ENCODE measurements around the gene USP15. TPM values are rescaled to one million over a fixed set of nuclear protein-coding genes. Genes with fewer than 3 reads are reported as not detected.

Gene USP15
- polyA plus RNA-seq, 4 donors: 33.9 to 60.8 (median 54.1) TPM

DNA sequence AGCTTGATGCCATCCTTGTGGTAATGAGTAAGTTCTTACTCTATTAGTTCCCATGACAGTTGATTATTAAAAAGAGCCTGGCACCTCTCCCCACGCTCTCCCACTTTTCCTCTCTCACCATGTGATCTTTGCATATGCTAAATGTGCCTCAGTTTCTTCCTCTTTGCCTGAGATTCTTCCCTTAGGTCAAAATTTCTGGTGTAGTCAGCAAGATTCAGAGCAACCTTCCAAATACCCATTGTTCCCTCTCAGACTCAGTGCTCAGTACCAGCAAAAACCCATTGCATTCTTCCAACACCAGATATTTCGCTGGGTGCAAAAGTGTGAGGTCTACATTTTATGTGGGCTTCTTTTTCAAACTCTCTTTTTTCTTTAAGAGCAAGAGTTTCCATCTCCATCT, 10.8 kb upstream of the USP15 start:
- Histone ChIP-seq H3K36me3 (ENCODE audit: control insufficient read depth in 3 of 3, insufficient read depth in 2 of 3, low read depth in 1 of 3, low read length in 3 of 3) (no peaks in the 10 kb centered on the region), H3K27ac (ENCODE audit: low read depth in 1 of 3, low read length in 2 of 3) (no peak overlapping the region), H3K27me3 (ENCODE audit: control insufficient read depth in 3 of 3, insufficient read depth in 3 of 3, low read length in 3 of 3) (no peaks in the 10 kb centered on the region), H3K4me1 (ENCODE audit: control insufficient read depth in 3 of 3, insufficient read depth in 2 of 3, low read depth in 1 of 3, low read length in 2 of 3) (peaks cover 0 to 5% (median 0%) of the 10 kb centered on the region in 3 donors), H3K9me3 (ENCODE audit: control insufficient read depth in 2 of 2, insufficient read depth in 1 of 2, low read depth in 1 of 2, low read length in 1 of 2) (no peaks in the 10 kb centered on the region), H3K4me3 (ENCODE audit: low read depth in 1 of 3, low read length in 3 of 3) (no peak overlapping the region)
- 86 to 94% (median 93%) methylated on average over 2 of the region's 2 CpGs for WGBS, 3 donors
- no peak for FAIRE-seq
- no peak for DNase-seq

- peak overlapping the region in 1 of 3 donors; percentile 61 for H3K27ac ChIP-seq (ENCODE audit: low read depth in 1 of 3, low read length in 2 of 3)
- no peak overlapping the region for H3K4me3 ChIP-seq (ENCODE audit: low read depth in 1 of 3, low read length in 3 of 3)
- H3K9me3 ChIP-seq (ENCODE audit: control insufficient read depth in 2 of 2, insufficient read depth in 1 of 2, low read depth in 1 of 2, low read length in 1 of 2): no peaks in the 10 kb centered on the region
- H3K27me3 ChIP-seq (ENCODE audit: control insufficient read depth in 3 of 3, insufficient read depth in 3 of 3, low read length in 3 of 3): no peaks in the 10 kb centered on the region
- no peak for DNase-seq
- WGBS, 3 donors: 68 to 79% (median 70%) methylated on average over 3 of the region's 3 CpGs
- no peaks in the 10 kb centered on the region for H3K36me3 ChIP-seq (ENCODE audit: control insufficient read depth in 3 of 3, insufficient read depth in 2 of 3, low read depth in 1 of 3, low read length in 3 of 3)
- H3K4me1 ChIP-seq (ENCODE audit: control insufficient read depth in 3 of 3, insufficient read depth in 2 of 3, low read depth in 1 of 3, low read length in 2 of 3): peaks cover 0 to 5% (median 0%) of the 10 kb centered on the region in 3 donors
- FAIRE-seq: no peak
Observed at GRCh38 chr12:62250671-62251608, 9.3 kb upstream of the USP15 start.

GRCh38 chr12:62251609-62251958, 8.6 kb upstream of the USP15 start:
- Histone ChIP-seq H3K27ac (ENCODE audit: low read depth in 1 of 3, low read length in 2 of 3) (peak overlapping the region in 1 of 3 donors; percentile 61), H3K27me3 (ENCODE audit: control insufficient read depth in 3 of 3, insufficient read depth in 3 of 3, low read length in 3 of 3) (no peaks in the 10 kb centered on the region)
- no peak for FAIRE-seq

GRCh38 chr12:62252576-62252975, 7.6 kb upstream of the USP15 start:
- no peaks in the 10 kb centered on the region for H3K36me3 ChIP-seq (ENCODE audit: control insufficient read depth in 3 of 3, insufficient read depth in 2 of 3, low read depth in 1 of 3, low read length in 3 of 3)
- no peak overlapping the region for H3K27ac ChIP-seq (ENCODE audit: low read depth in 1 of 3, low read length in 2 of 3)
- no peaks in the 10 kb centered on the region for H3K9me3 ChIP-seq (ENCODE audit: control insufficient read depth in 2 of 2, insufficient read depth in 1 of 2, low read depth in 1 of 2, low read length in 1 of 2)
- H3K4me1 ChIP-seq (ENCODE audit: control insufficient read depth in 3 of 3, insufficient read depth in 2 of 3, low read depth in 1 of 3, low read length in 2 of 3): peaks cover 0 to 5% (median 0%) of the 10 kb centered on the region in 3 donors
- H3K27me3 ChIP-seq (ENCODE audit: control insufficient read depth in 3 of 3, insufficient read depth in 3 of 3, low read length in 3 of 3): no peaks in the 10 kb centered on the region
- DNase-seq (no peak), FAIRE-seq (no peak)
- 85 to 95% (median 93%) methylated on average over 4 of the region's 4 CpGs for WGBS, 3 donors
- no peak overlapping the region for H3K4me3 ChIP-seq (ENCODE audit: low read depth in 1 of 3, low read length in 3 of 3)

More at GRCh38 chr12:62251609-62251958, 8.6 kb upstream of the USP15 start:
- no peaks in the 10 kb centered on the region for H3K36me3 ChIP-seq (ENCODE audit: control insufficient read depth in 3 of 3, insufficient read depth in 2 of 3, low read depth in 1 of 3, low read length in 3 of 3)
- no peak for DNase-seq
- no peak overlapping the region for H3K4me3 ChIP-seq (ENCODE audit: low read depth in 1 of 3, low read length in 3 of 3)
- peaks cover 0 to 5% (median 0%) of the 10 kb centered on the region in 3 donors for H3K4me1 ChIP-seq (ENCODE audit: control insufficient read depth in 3 of 3, insufficient read depth in 2 of 3, low read depth in 1 of 3, low read length in 2 of 3)
- no peaks in the 10 kb centered on the region for H3K9me3 ChIP-seq (ENCODE audit: control insufficient read depth in 2 of 2, insufficient read depth in 1 of 2, low read depth in 1 of 2, low read length in 1 of 2)

DNA sequence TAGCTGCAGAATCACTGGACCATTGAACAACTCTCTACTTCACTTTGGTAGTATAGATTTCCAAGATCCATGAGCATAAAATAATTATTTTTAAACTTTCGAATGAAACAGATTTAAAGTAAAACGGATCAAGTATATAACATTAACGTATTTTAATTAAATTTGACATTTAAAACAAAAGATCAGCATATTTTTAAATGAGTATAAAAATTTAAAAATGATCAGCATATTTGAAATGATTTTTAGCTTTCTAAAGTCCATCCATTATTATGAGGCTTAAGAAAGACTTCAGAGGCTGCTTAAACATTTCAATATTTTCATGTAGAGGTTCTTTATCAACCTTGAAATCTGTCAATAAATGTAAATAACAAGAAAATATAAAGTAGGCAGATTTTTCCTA, 5.2 kb upstream of the USP15 start:
- FAIRE-seq (no peak), DNase-seq (no peak)
- Histone ChIP-seq H3K4me1 (ENCODE audit: control insufficient read depth in 3 of 3, insufficient read depth in 2 of 3, low read depth in 1 of 3, low read length in 2 of 3) (no peaks in the 10 kb centered on the region), H3K27ac (ENCODE audit: low read depth in 1 of 3, low read length in 2 of 3) (no peak overlapping the region), H3K9me3 (ENCODE audit: control insufficient read depth in 2 of 2, insufficient read depth in 1 of 2, low read depth in 1 of 2, low read length in 1 of 2) (no peaks in the 10 kb centered on the region), H3K36me3 (ENCODE audit: control insufficient read depth in 3 of 3, insufficient read depth in 2 of 3, low read depth in 1 of 3, low read length in 3 of 3) (no peaks in the 10 kb centered on the region), H3K4me3 (ENCODE audit: low read depth in 1 of 3, low read length in 3 of 3) (no peak overlapping the region), H3K27me3 (ENCODE audit: control insufficient read depth in 3 of 3, insufficient read depth in 3 of 3, low read length in 3 of 3) (no peaks in the 10 kb centered on the region)
- 96 to 99% (median 97%) methylated on average over 3 of the region's 3 CpGs for WGBS, 3 donors

GRCh38 chr12:62256408-62257096, 3.7 kb upstream of the USP15 start:
- Histone ChIP-seq H3K27me3 (ENCODE audit: control insufficient read depth in 3 of 3, insufficient read depth in 3 of 3, low read length in 3 of 3) (no peaks in the 10 kb centered on the region), H3K4me1 (ENCODE audit: control insufficient read depth in 3 of 3, insufficient read depth in 2 of 3, low read depth in 1 of 3, low read length in 2 of 3) (no peaks in the 10 kb centered on the region), H3K9me3 (ENCODE audit: control insufficient read depth in 2 of 2, insufficient read depth in 1 of 2, low read depth in 1 of 2, low read length in 1 of 2) (no peaks in the 10 kb centered on the region), H3K4me3 (ENCODE audit: low read depth in 1 of 3, low read length in 3 of 3) (no peak overlapping the region), H3K27ac (ENCODE audit: low read depth in 1 of 3, low read length in 2 of 3) (no peak overlapping the region), H3K36me3 (ENCODE audit: control insufficient read depth in 3 of 3, insufficient read depth in 2 of 3, low read depth in 1 of 3, low read length in 3 of 3) (no peaks in the 10 kb centered on the region)
- no peak for DNase-seq
- WGBS, 3 donors: 68 to 70% (median 70%) methylated on average over 8 of the region's 8 CpGs
- FAIRE-seq: no peak

- WGBS, 3 donors: 74 to 87% (median 80%) methylated on average over 3 of the region's 3 CpGs
- H3K27ac ChIP-seq (ENCODE audit: low read depth in 1 of 3, low read length in 2 of 3): no peak overlapping the region
- FAIRE-seq (no peak), DNase-seq (no peak)
- H3K4me1 ChIP-seq (ENCODE audit: control insufficient read depth in 3 of 3, insufficient read depth in 2 of 3, low read depth in 1 of 3, low read length in 2 of 3): peaks cover 0 to 2% (median 2%) of the 10 kb centered on the region in 3 donors
- no peaks in the 10 kb centered on the region for H3K27me3 ChIP-seq (ENCODE audit: control insufficient read depth in 3 of 3, insufficient read depth in 3 of 3, low read length in 3 of 3)
- H3K4me3 ChIP-seq (ENCODE audit: low read depth in 1 of 3, low read length in 3 of 3): no peak overlapping the region
- no peaks in the 10 kb centered on the region for H3K9me3 ChIP-seq (ENCODE audit: control insufficient read depth in 2 of 2, insufficient read depth in 1 of 2, low read depth in 1 of 2, low read length in 1 of 2)
- peaks cover 0 to 3% (median 0%) of the 10 kb centered on the region in 3 donors for H3K36me3 ChIP-seq (ENCODE audit: control insufficient read depth in 3 of 3, insufficient read depth in 2 of 3, low read depth in 1 of 3, low read length in 3 of 3)
Observed at GRCh38 chr12:62258231-62258630, 2.0 kb upstream of the USP15 start.

DNA sequence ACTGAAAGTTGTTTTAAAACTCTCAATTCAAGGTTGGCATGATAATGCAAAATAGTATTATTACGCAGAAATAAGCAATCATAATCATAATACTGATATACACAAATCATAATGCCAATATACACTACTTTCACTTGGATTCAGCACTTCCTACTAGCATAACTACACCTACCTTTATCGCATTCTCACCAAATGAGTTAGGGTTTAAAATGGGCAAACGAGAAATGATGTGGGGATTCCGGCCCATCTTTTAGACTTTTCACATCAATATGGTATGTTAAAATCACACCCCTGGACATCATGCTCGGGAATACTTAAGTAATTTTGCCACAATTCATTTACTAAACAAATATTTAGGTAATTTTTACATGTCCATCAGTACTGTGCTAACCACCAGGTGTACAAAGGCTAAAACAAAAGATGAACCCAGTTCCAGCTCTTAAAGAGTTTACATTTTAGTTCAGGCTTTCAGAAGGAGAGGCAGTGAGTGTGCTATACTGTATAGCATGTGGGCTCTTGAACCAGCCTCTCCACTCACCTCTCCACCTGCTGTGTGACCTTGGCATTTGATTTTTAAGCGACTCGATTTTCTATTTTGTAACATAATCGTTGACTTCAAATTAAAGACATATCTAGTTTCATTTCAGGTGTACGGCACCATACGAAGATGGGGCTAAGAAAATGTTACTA, 1.1 kb upstream of the USP15 start:
- Histone ChIP-seq H3K27ac (ENCODE audit: low read depth in 1 of 3, low read length in 2 of 3) (peak overlapping the region; percentile 75 to 98 (median 96)), H3K9me3 (ENCODE audit: control insufficient read depth in 2 of 2, insufficient read depth in 1 of 2, low read depth in 1 of 2, low read length in 1 of 2) (no peaks in the 10 kb centered on the region), H3K4me1 (ENCODE audit: control insufficient read depth in 3 of 3, insufficient read depth in 2 of 3, low read depth in 1 of 3, low read length in 2 of 3) (peaks cover 3 to 5% (median 4%) of the 10 kb centered on the region in 3 donors), H3K4me3 (ENCODE audit: low read depth in 1 of 3, low read length in 3 of 3) (peak overlapping the region; percentile 64 to 97 (median 90)), H3K27me3 (ENCODE audit: control insufficient read depth in 3 of 3, insufficient read depth in 3 of 3, low read length in 3 of 3) (no peaks in the 10 kb centered on the region), H3K36me3 (ENCODE audit: control insufficient read depth in 3 of 3, insufficient read depth in 2 of 3, low read depth in 1 of 3, low read length in 3 of 3) (peaks cover 0 to 5% (median 1%) of the 10 kb centered on the region in 3 donors)
- FAIRE-seq (no peak), DNase-seq (peak in 1 of 2 donors; percentile 6)
- WGBS, 3 donors: 10 to 31% (median 13%) methylated on average over 10 of the region's 10 CpGs

Data from small intestine (tissue), 7 donors.